SK-N-MC (cell line): Measurements from ENCODE around the gene LXN.

ENCODE experiments used
- EZH2 ChIP-seq: fragments of 200-600 bp; sonication (generic); IDR thresholded peaks from one replicate; pipeline ENCODE4 v1.6.1; 2017; ENCODE audit warnings: antibody characterized with exemption
- FOXP2 ChIP-seq: optimal IDR thresholded peaks from 2 replicates; pipeline ENCODE3; 2011; ENCODE audit warnings: mild to moderate bottlenecking, moderate library complexity; ENCODE audit not compliant: insufficient read depth; ENCODE audit errors: extremely low read length, control extremely low read depth
- POLR2AphosphoS5 ChIP-seq: IDR thresholded peaks from 2 replicates; pipeline ENCODE4 v1.6.1; 2012; ENCODE audit warnings: mild to moderate bottlenecking, low read depth, low read length, borderline replicate concordance

- TF ChIP-seq POLR2AphosphoS5, result no peak
- TF ChIP-seq EZH2, result no peak
- TF ChIP-seq FOXP2, result no peak
These were observed 28.1 kb upstream of the LXN start for GRCh38 chr3:158700559-158700958.
